Nephron (organoid): ENCODE measurements around the gene RNF212B.

Source experiments
- H3K27ac Mint-ChIP-seq, 3 experiments: 2 replicates each; pipeline ENCODE4 v1.8.0; 2020; ENCODE audit warnings: mixed read lengths in 3 of 3, mild to moderate bottlenecking in 2 of 3, moderate library complexity in 1 of 3
- H3K27me3 Mint-ChIP-seq: 2 replicates; pipeline ENCODE4 v1.8.0; 2021; ENCODE audit warnings: low read depth, mild to moderate bottlenecking, moderate library complexity, mixed read lengths
- H3K36me3 Mint-ChIP-seq: 2 replicates; pipeline ENCODE4 v1.8.0; 2020; ENCODE audit warnings: low read depth, mixed read lengths
- H3K4me1 Mint-ChIP-seq: 2 replicates; pipeline ENCODE4 v1.8.0; 2020; ENCODE audit warnings: mixed read lengths
- H3K4me3 Mint-ChIP-seq, 3 experiments: 2 replicates each; pipeline ENCODE4 v1.8.0; 2020; ENCODE audit warnings: mild to moderate bottlenecking in 3 of 3, mixed read lengths in 3 of 3, moderate library complexity in 2 of 3
- H3K9me3 Mint-ChIP-seq: 2 replicates; pipeline ENCODE4 v1.8.0; 2020; ENCODE audit warnings: mixed read lengths
- CTCF ChIP-seq, 3 experiments: fragments of 200-600 bp; sonication (generic); IDR thresholded peaks; one replicate each; pipeline ENCODE4 v1.5.0; 2021; ENCODE audit warnings: antibody characterized with exemption in 3 of 3; ENCODE audit not compliant: unreplicated experiment in 3 of 3

RNF212B gene

GRCh38 chr14:23242076-23242475 is 4.3 kb downstream of the RNF212B start:
- no peaks in the 10 kb centered on the region for H3K9me3 Mint-ChIP-seq
- no peaks in the 10 kb centered on the region for H3K36me3 Mint-ChIP-seq
- H3K27me3 Mint-ChIP-seq, result no peaks in the 10 kb centered on the region
- no peak overlapping the region for H3K4me3 Mint-ChIP-seq
- H3K4me1 Mint-ChIP-seq, result peaks cover 23% of the 10 kb centered on the region
- peak overlapping the region; percentile 83 to 95 (median 85) for H3K27ac Mint-ChIP-seq
- no peak for TF ChIP-seq CTCF (IDR thresholded peaks at IDR 0.05; ENCODE audit: unreplicated experiment in 3 of 3)

GRCh38 chr14:23243066-23243465 is 5.3 kb downstream of the RNF212B start:
- H3K9me3 Mint-ChIP-seq, result no peaks in the 10 kb centered on the region
- H3K4me3 Mint-ChIP-seq, result no peak overlapping the region
- peaks cover 15% of the 10 kb centered on the region for H3K4me1 Mint-ChIP-seq
- no peaks in the 10 kb centered on the region for H3K36me3 Mint-ChIP-seq
- H3K27ac Mint-ChIP-seq, result peak overlapping the region; percentile 83 to 95 (median 85)
- no peak for TF ChIP-seq CTCF (IDR thresholded peaks at IDR 0.05; ENCODE audit: unreplicated experiment in 3 of 3)
- no peaks in the 10 kb centered on the region for H3K27me3 Mint-ChIP-seq

GRCh38 chr14:23245282-23245681 is 7.5 kb downstream of the RNF212B start:
- no peaks in the 10 kb centered on the region for H3K36me3 Mint-ChIP-seq
- no peaks in the 10 kb centered on the region for H3K9me3 Mint-ChIP-seq
- no peaks in the 10 kb centered on the region for H3K27me3 Mint-ChIP-seq
- peak overlapping the region; percentile 87 to 93 (median 93) for H3K27ac Mint-ChIP-seq
- peaks cover 14% of the 10 kb centered on the region for H3K4me1 Mint-ChIP-seq
- TF ChIP-seq CTCF (IDR thresholded peaks at IDR 0.05; ENCODE audit: unreplicated experiment in 3 of 3), result no peak
- H3K4me3 Mint-ChIP-seq, result peak overlapping the region in 1 of 3 experiments; percentile 7

GRCh38 chr14:23248601-23249000 is 10.9 kb downstream of the RNF212B start:
- no peak for TF ChIP-seq CTCF (IDR thresholded peaks at IDR 0.05; ENCODE audit: unreplicated experiment in 3 of 3)
- H3K9me3 Mint-ChIP-seq, result no peaks in the 10 kb centered on the region
- H3K4me3 Mint-ChIP-seq, result no peak overlapping the region
- H3K27me3 Mint-ChIP-seq, result peaks cover 14% of the 10 kb centered on the region
- no peaks in the 10 kb centered on the region for H3K4me1 Mint-ChIP-seq
- no peaks in the 10 kb centered on the region for H3K36me3 Mint-ChIP-seq
- no peak overlapping the region for H3K27ac Mint-ChIP-seq

- no peaks in the 10 kb centered on the region for H3K4me1 Mint-ChIP-seq
- peaks cover 14% of the 10 kb centered on the region for H3K27me3 Mint-ChIP-seq
- TF ChIP-seq CTCF (IDR thresholded peaks at IDR 0.05; ENCODE audit: unreplicated experiment in 3 of 3), result no peak
- no peak overlapping the region for H3K4me3 Mint-ChIP-seq
- no peaks in the 10 kb centered on the region for H3K36me3 Mint-ChIP-seq
- peak overlapping the region; percentile 29 to 79 (median 65) for H3K27ac Mint-ChIP-seq
- no peaks in the 10 kb centered on the region for H3K9me3 Mint-ChIP-seq
These were observed 12.1 kb downstream of the RNF212B start for GRCh38 chr14:23249824-23250223.

- no peak overlapping the region for H3K4me3 Mint-ChIP-seq
- no peaks in the 10 kb centered on the region for H3K4me1 Mint-ChIP-seq
- no peak for TF ChIP-seq CTCF (IDR thresholded peaks at IDR 0.05; ENCODE audit: unreplicated experiment in 3 of 3)
- peaks cover 14% of the 10 kb centered on the region for H3K27me3 Mint-ChIP-seq
- H3K36me3 Mint-ChIP-seq, result no peaks in the 10 kb centered on the region
- peak overlapping the region in 1 of 3 experiments; percentile 49 for H3K27ac Mint-ChIP-seq
- H3K9me3 Mint-ChIP-seq, result no peaks in the 10 kb centered on the region
These were observed 14.3 kb downstream of the RNF212B start for GRCh38 chr14:23252006-23252405.
